Naive thymus-derived CD4-positive, alpha-beta T cell (primary cell): ENCODE data around the gene UQCR11. TPM values are rescaled to one million over a fixed set of nuclear protein-coding genes. Genes with fewer than 3 reads are reported as not detected.

Source experiments
- ATAC-seq: fragments of 150-1000 bp; cut with Tn5 transposase; 2 replicates; pipeline ENCODE4 v1.10.0; 2021; ENCODE audit warnings: mild to moderate bottlenecking, moderate library complexity
- CTCF ChIA-PET: fragments of 350-600 bp; sonication (Branson Sonifier 250); formaldehyde crosslinking; loops from one replicate; lab custom pipeline; 2021; ENCODE audit warnings: antibody characterized with exemption; lab: Charles Lee
- POLR2A ChIA-PET: fragments of 350-600 bp; sonication (Branson Sonifier 250); formaldehyde crosslinking; loops from one replicate; lab custom pipeline; 2021; ENCODE audit warnings: antibody characterized with exemption, inconsistent platforms; lab: Charles Lee
- DNase-seq, 9 donors: peaks; one replicate each; pipeline versions ENCODE4 v3.0.0 to v3.0.0-alpha.2; 2020 to 2022; ENCODE audit warnings: mixed read lengths in 1 of 9
- H3K27ac ChIP-seq: one replicate; pipeline ENCODE4 v1.7.0; 2013; ENCODE audit warnings: mild to moderate bottlenecking, low read depth, low read length, moderate library complexity
- H3K27me3 ChIP-seq, 2 donors: one replicate each; pipeline ENCODE4 v1.7.0; 2013; ENCODE audit warnings: low read length in 2 of 2, mild to moderate bottlenecking in 2 of 2, moderate library complexity in 2 of 2; ENCODE audit not compliant: control insufficient read depth in 2 of 2, insufficient read depth in 2 of 2
- H3K36me3 ChIP-seq, 3 experiments: 1 replicate in 2 of 3; 2 replicates in 1 of 3; pipeline ENCODE4 v1.7.0; 2013; ENCODE audit warnings: low read length in 3 of 3, mild to moderate bottlenecking in 3 of 3, moderate library complexity in 1 of 3; ENCODE audit not compliant: insufficient read depth in 3 of 3, control insufficient read depth in 2 of 3
- H3K4me1 ChIP-seq, 2 donors: one replicate each; pipeline ENCODE4 v1.7.0; 2013; ENCODE audit warnings: low read length in 2 of 2, mild to moderate bottlenecking in 2 of 2, moderate library complexity in 1 of 2; ENCODE audit not compliant: control insufficient read depth in 2 of 2, insufficient read depth in 2 of 2
- H3K4me3 ChIP-seq: 2 replicates; pipeline ENCODE4 v1.7.0; 2013; ENCODE audit warnings: mild to moderate bottlenecking, low read length
- H3K9me3 ChIP-seq, 3 experiments: 1 replicate in 2 of 3; 2 replicates in 1 of 3; pipeline ENCODE4 v1.7.0; 2013; ENCODE audit warnings: low read length in 3 of 3; ENCODE audit not compliant: control insufficient read depth in 2 of 3
- H3K27ac Mint-ChIP-seq, 9 donors: one replicate each; pipeline ENCODE4 v1.8.0; 2020 to 2022; ENCODE audit warnings: mixed read lengths in 9 of 9, mild to moderate bottlenecking in 8 of 9, moderate library complexity in 5 of 9, inconsistent platforms in 2 of 9
- H3K27me3 Mint-ChIP-seq, 5 donors: one replicate each; pipeline ENCODE4 v1.8.0; 2021 to 2022; ENCODE audit warnings: mixed read lengths in 5 of 5, mild to moderate bottlenecking in 1 of 5
- H3K36me3 Mint-ChIP-seq, 5 donors: one replicate each; pipeline ENCODE4 v1.8.0; 2020 to 2022; ENCODE audit warnings: mixed read lengths in 5 of 5, mild to moderate bottlenecking in 3 of 5, inconsistent platforms in 1 of 5
- H3K4me1 Mint-ChIP-seq, 7 donors: one replicate each; pipeline ENCODE4 v1.8.0; 2020 to 2022; ENCODE audit warnings: mixed read lengths in 7 of 7, mild to moderate bottlenecking in 3 of 7, inconsistent platforms in 1 of 7
- H3K4me3 Mint-ChIP-seq, 10 donors: one replicate each; pipeline ENCODE4 v1.8.0; 2020 to 2022; ENCODE audit warnings: mild to moderate bottlenecking in 10 of 10, mixed read lengths in 10 of 10, moderate library complexity in 6 of 10, inconsistent platforms in 2 of 10
- H3K9me3 Mint-ChIP-seq, 11 donors: one replicate each; pipeline ENCODE4 v1.8.0; 2020 to 2022; ENCODE audit warnings: mixed read lengths in 11 of 11, mild to moderate bottlenecking in 4 of 11, inconsistent platforms in 1 of 11, moderate library complexity in 1 of 11
- intact Hi-C, 2 donors: fragments of 100-400 bp; cut with micrococcal nuclease; formaldehyde crosslinking; loops; one replicate each; pipeline ENCODE4 v1.15.1; 2023
- polyA plus RNA-seq, 2 donors: library from polyadenylated mRNA; unstranded; fragments of 300-500 nt; fragmentation: Illumina TruSeq; gene quantifications; one replicate each; pipeline ENCODE4 v1.2.3, GENCODE V29; 2021
- total RNA-seq, 6 experiments: library from RNA in 5 of 6; stranded (reverse) in 5 of 6; gene quantifications; 1 replicate in 5 of 6; 2 replicates in 1 of 6; pipeline ENCODE4 v1.2.3 and lab custom pipeline; 2021 to 2026

The UQCR11 gene
- total and polyA plus RNA-seq, 7 experiments from 2014 or later = 94.3 to 606 (median 148) TPM

- Histone ChIP-seq H3K27me3 (no peaks in the 10 kb centered on the region), H3K9me3 (no peaks in the 10 kb centered on the region), H3K36me3 (peaks cover 0 to 48% (median 4%) of the 10 kb centered on the region in 3 experiments), H3K4me3 (no peak overlapping the region), H3K4me1 (peaks cover 13 to 18% of the 10 kb centered on the region in 2 donors), H3K27ac (no peak overlapping the region)
- CTCF ChIA-PET = no interaction called here
- Mint-ChIP-seq H3K4me3 (peak overlapping the region in 2 of 10 donors; percentile 11 to 17), H3K36me3 (peaks cover 0 to 9% (median 0%) of the 10 kb centered on the region in 5 donors), H3K27me3 (no peaks in the 10 kb centered on the region), H3K9me3 (no peaks in the 10 kb centered on the region), H3K27ac (peak overlapping the region in 3 of 9 donors; percentile 56 to 63 (median 59)), H3K4me1 (peaks cover 12 to 40% (median 23%) of the 10 kb centered on the region in 7 donors)
- POLR2A ChIA-PET = interaction anchor here (0.7 to 6.1 kb wide), 2 partner anchors 8 to 727 kb away, joined by 3 to 52 read pairs; partner anchors contain the start of gene MBD3
- intact Hi-C loops = no loop called here
- no peak for ATAC-seq
- no peak for DNase-seq
Measured at GRCh38 chr19:1601613-1602064, 3.6 kb downstream of the UQCR11 start.

DNA sequence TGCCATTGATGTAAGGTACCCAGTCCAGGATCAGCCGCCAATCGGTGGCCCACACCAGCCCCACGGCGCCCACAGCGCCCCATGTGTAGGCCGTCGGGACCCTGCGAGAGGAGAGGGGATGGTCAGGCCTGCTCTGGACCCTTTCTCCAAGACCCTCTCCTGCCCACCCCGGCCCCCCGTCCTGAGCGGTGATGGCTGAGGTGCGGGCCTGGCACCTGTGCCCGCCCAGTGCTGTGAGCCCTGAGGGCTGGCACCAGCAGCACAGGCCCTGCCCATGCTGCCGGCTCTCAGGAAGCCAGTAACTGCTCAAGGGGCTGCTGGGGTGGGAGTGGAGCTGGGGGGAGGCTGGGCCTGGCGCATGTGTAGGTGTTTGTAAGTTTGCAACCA is 5.8 kb downstream of the UQCR11 start:
- intact Hi-C loops = no loop called here
- peaks cover 6 to 27% (median 14%) of the 10 kb centered on the region in 7 donors for H3K4me1 Mint-ChIP-seq
- CTCF ChIA-PET = no interaction called here

DNA sequence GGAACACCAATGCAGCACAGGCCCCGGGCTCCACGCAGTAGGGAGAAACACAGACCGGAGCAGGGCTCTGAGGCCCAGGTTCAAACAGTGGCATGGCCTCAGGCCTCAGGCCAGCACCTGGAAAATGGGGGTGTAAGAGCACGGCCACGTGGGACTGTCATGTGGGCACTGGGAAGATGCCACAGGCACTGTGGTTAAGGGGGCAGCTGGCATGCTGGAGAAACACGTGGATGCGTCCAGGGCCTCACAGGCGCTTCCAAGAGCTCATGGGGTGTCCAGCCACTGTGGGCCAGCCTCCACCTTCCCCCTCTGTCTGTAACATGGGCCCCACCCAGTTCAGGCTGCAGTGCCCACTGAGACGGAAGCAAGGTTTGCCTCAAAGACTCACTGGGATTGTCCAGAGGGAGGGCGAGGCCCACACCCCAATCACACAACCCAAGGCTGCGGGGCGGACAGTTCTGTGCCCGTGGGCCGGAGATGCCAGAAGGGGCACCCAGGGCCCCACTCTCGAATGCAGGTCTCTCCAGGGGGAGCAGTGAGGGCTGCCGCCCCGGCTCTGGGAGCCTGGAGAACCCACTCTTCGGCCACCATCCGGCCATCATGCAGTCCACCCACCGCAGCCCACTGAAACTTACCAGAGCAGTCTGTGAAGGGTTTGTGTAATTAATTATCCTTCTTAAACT is 6.3 kb downstream of the UQCR11 start:
- H3K27ac ChIP-seq = no peak overlapping the region
- H3K4me1 Mint-ChIP-seq = peaks cover 6 to 21% (median 14%) of the 10 kb centered on the region in 7 donors
- H3K4me3 Mint-ChIP-seq = no peak overlapping the region
- H3K9me3 Mint-ChIP-seq = no peaks in the 10 kb centered on the region
- no peak overlapping the region for H3K4me3 ChIP-seq
- H3K27me3 ChIP-seq = no peaks in the 10 kb centered on the region
- H3K27me3 Mint-ChIP-seq = no peaks in the 10 kb centered on the region
- intact Hi-C loops = no loop called here
- DNase-seq = no peak
- no peak overlapping the region for H3K27ac Mint-ChIP-seq
- peaks cover 0 to 9% of the 10 kb centered on the region in 2 donors for H3K4me1 ChIP-seq
- POLR2A ChIA-PET = interaction anchor here (0.6 kb wide), 1 partner anchor 16 kb away, joined by 3 read pairs; no protein-coding TSS in a partner anchor
- no peak for ATAC-seq
- no peaks in the 10 kb centered on the region for H3K9me3 ChIP-seq
- CTCF ChIA-PET = no interaction called here
- peaks cover 0 to 46% (median 4%) of the 10 kb centered on the region in 3 experiments for H3K36me3 ChIP-seq
- peaks cover 0 to 9% (median 0%) of the 10 kb centered on the region in 5 donors for H3K36me3 Mint-ChIP-seq

More for the DNA sequence above, 5.8 kb downstream of the UQCR11 start:
- H3K9me3 Mint-ChIP-seq = no peaks in the 10 kb centered on the region
- Histone ChIP-seq H3K9me3 (no peaks in the 10 kb centered on the region), H3K36me3 (peaks cover 0 to 46% (median 4%) of the 10 kb centered on the region in 3 experiments), H3K27me3 (no peaks in the 10 kb centered on the region), H3K4me3 (no peak overlapping the region), H3K4me1 (peaks cover 4 to 14% of the 10 kb centered on the region in 2 donors), H3K27ac (no peak overlapping the region)
- POLR2A ChIA-PET = no interaction called here
- H3K4me3 Mint-ChIP-seq = no peak overlapping the region
- peaks cover 0 to 9% (median 0%) of the 10 kb centered on the region in 5 donors for H3K36me3 Mint-ChIP-seq
- H3K27me3 Mint-ChIP-seq = no peaks in the 10 kb centered on the region
- ATAC-seq = no peak
- H3K27ac Mint-ChIP-seq = no peak overlapping the region
- no peak for DNase-seq

- no peak overlapping the region for H3K4me3 ChIP-seq
- Mint-ChIP-seq H3K36me3 (peaks cover 0 to 9% (median 0%) of the 10 kb centered on the region in 5 donors), H3K4me1 (peaks cover 8 to 22% (median 14%) of the 10 kb centered on the region in 7 donors), H3K9me3 (no peaks in the 10 kb centered on the region), H3K27me3 (no peaks in the 10 kb centered on the region), H3K27ac (peak overlapping the region in 7 of 9 donors; percentile 72 to 91 (median 81)), H3K4me3 (peak overlapping the region; percentile 82 to 92 (median 90))
- ATAC-seq (no peak), DNase-seq (no peak)
- H3K9me3 ChIP-seq = no peaks in the 10 kb centered on the region
- POLR2A ChIA-PET = interaction anchor here (1.1 to 2.4 kb wide), 5 partner anchors 11 to 324 kb away, joined by 3 to 52 read pairs (median 6); partner anchors contain the start of genes CIRBP, PCSK4, REEP6 and TCF3
- no peaks in the 10 kb centered on the region for H3K27me3 ChIP-seq
- CTCF ChIA-PET = interaction anchor here (1.3 kb wide), 1 partner anchor 10 kb away, joined by 3 read pairs; no protein-coding TSS in a partner anchor
- intact Hi-C loops = loop anchor here (5.0 kb wide), 2 partner anchors 254 to 316 kb away; partner anchors contain the start of genes FAM174C (in 1 of the 2) and REXO1 (in 1 of the 2)
- H3K4me1 ChIP-seq = peaks cover 10 to 16% of the 10 kb centered on the region in 2 donors
- H3K27ac ChIP-seq = no peak overlapping the region
- peaks cover 0 to 25% (median 4%) of the 10 kb centered on the region in 3 experiments for H3K36me3 ChIP-seq
Measured at GRCh38 chr19:1593501-1593772, 11.8 kb downstream of the UQCR11 start.

GRCh38 chr19:1592755-1593500 is 12.3 kb downstream of the UQCR11 start, which contains the start of gene MBD3:
Gene MBD3 (minus strand): TSS chr19:1592865. CDS start chr19:1592631, 234 bp downstream.
- peak within 1 kb of the TSS; percentile 84 to 92 (median 90) for H3K4me3 Mint-ChIP-seq
- H3K27me3 ChIP-seq = no peaks in the 10 kb centered on the region
- H3K36me3 ChIP-seq = peaks cover 0 to 21% (median 4%) of the 10 kb centered on the region in 3 experiments
- H3K9me3 Mint-ChIP-seq = no peaks in the 10 kb centered on the region
- H3K4me1 ChIP-seq = peaks cover 10 to 16% of the 10 kb centered on the region in 2 donors
- peak; percentile 92 for ATAC-seq
- peak within 1 kb of the TSS; percentile 86 for H3K4me3 ChIP-seq
- no peaks in the 10 kb centered on the region for H3K9me3 ChIP-seq
- peak within 1 kb of the TSS; percentile 79 to 95 (median 91) for H3K27ac Mint-ChIP-seq
- peak; percentile 81 to 92 (median 88) for DNase-seq
- ChIA-PET POLR2A (interaction anchor here (0.6 to 2.4 kb wide), 10 partner anchors 9 to 696 kb away, joined by 3 to 52 read pairs (median 6); partner anchors contain the start of genes CIRBP, PCSK4, REEP6 and TCF3), CTCF (interaction anchor here (1.0 to 1.3 kb wide), 2 partner anchors 11 to 16 kb away, joined by 3 read pairs; no protein-coding TSS in a partner anchor)
- intact Hi-C loops = loop anchor here (1.0 to 5.0 kb wide), 8 partner anchors 12 to 316 kb away; partner anchors contain the start of genes DAZAP1 (in 2 of the 2), UQCR11 (in 2 of the 2), FAM174C (in 1 of the 2) and MEX3D (in 1 of the 2)
- peaks cover 0 to 9% (median 0%) of the 10 kb centered on the region in 5 donors for H3K36me3 Mint-ChIP-seq
- no peaks in the 10 kb centered on the region for H3K27me3 Mint-ChIP-seq
- peak within 1 kb of the TSS; percentile 99 for H3K27ac ChIP-seq
- H3K4me1 Mint-ChIP-seq = peaks cover 8 to 22% (median 15%) of the 10 kb centered on the region in 7 donors
